GM21528 (cell line): ENCODE data around the gene WNT10A.
"Not testable (repeated sequence)": the region's sequence is repeated elsewhere in the genome, so short reads cannot be mapped to it uniquely, and the experiment has no call there.

Experiments used
- ATAC-seq: cut with Tn5 transposase; IDR thresholded peaks from one replicate; pipeline ENCODE4 v1.9.1; 2021; ENCODE audit warnings: mild to moderate bottlenecking, moderate library complexity; ENCODE audit not compliant: unreplicated experiment, low FRiP score

Gene WNT10A

GRCh38 chr2:218925434-218925833 lies 44.8 kb downstream of the WNT10A start:
- no peak for ATAC-seq

GRCh38 chr2:218927422-218927821 lies 46.8 kb downstream of the WNT10A start:
- no peak for ATAC-seq

- no peak for ATAC-seq
Measured at GRCh38 chr2:218927876-218928275, 47.2 kb downstream of the WNT10A start.

DNA sequence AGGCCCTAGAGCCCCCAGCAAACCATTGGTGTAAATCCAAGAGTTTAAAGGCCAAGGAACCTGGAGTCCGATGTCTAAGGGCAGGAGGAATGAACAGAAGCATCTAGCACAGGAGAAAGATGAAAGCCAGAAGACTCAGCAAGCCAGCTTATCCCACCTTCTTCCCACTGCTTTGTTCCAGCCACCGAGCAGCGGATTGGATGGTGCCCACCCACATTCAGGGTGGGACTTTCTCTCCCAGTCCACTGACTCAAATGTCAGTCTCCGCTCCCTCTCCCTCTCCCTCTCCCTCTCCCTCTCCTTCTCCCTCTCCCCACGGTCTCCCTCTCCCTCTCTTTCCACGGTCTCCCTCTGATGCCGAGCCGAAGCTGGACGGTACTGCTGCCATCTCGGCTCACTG lies 49.8 kb downstream of the WNT10A start:
- ATAC-seq, result not testable (repeated sequence)

DNA sequence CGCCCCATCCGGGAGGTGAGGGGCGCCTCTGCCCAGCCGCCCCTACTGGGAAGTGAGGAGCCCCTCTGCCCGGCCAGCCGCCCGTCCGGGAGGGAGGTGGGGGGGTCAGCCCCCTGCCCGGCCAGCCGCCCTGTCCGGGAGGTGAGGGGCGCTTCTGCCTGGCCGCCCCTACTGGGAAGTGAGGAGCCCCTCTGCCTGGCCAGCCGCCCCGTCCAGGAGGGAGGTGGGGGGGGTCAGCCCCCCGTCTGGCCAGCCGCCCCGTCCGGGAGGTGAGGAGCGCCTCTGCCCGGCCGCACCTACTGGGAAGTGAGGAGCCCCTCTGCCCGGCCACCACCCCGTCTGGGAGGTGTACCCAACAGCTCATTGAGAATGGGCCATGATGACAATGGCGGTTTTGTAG lies 51.1 kb downstream of the WNT10A start:
- not testable (repeated sequence) for ATAC-seq
